Liver (tissue), 9 donors: ENCODE results near the gene ZBTB18. TPM values are rescaled to one million over a fixed set of nuclear protein-coding genes. Genes with fewer than 3 reads are reported as not detected.
A peak's percentile ranks its signal among the peaks of the same experiment; 100 is the strongest.

Experiments used
- DNase-seq: peaks from one replicate; pipeline ENCODE4 v3.0.0-alpha.2; 2017; ENCODE audit warnings: low spot score
- H3K27ac ChIP-seq, 2 donors: one replicate each; pipeline ENCODE4 v1.7.0; 2013; ENCODE audit warnings: inconsistent platforms in 2 of 2, low read length in 2 of 2, control low read depth in 1 of 2, low read depth in 1 of 2, mild to moderate bottlenecking in 1 of 2
- H3K27me3 ChIP-seq, 4 donors: one replicate each; pipeline versions ENCODE4 v1.6.1 to v1.7.0; 2013; ENCODE audit warnings: low read length in 3 of 4, inconsistent platforms in 1 of 4, mild to moderate bottlenecking in 1 of 4, moderate library complexity in 1 of 4; ENCODE audit not compliant: control insufficient read depth in 4 of 4, insufficient read depth in 4 of 4
- H3K36me3 ChIP-seq, 4 donors: one replicate each; pipeline versions ENCODE4 v1.6.1 to v1.7.0; 2013; ENCODE audit warnings: low read length in 3 of 4, mild to moderate bottlenecking in 3 of 4, low read depth in 1 of 4, moderate library complexity in 1 of 4; ENCODE audit not compliant: control insufficient read depth in 4 of 4, insufficient read depth in 3 of 4
- H3K4me1 ChIP-seq, 4 donors: one replicate each; pipeline versions ENCODE4 v1.6.1 to v1.7.0; 2013; ENCODE audit warnings: low read length in 3 of 4, mild to moderate bottlenecking in 3 of 4, moderate library complexity in 1 of 4; ENCODE audit not compliant: control insufficient read depth in 4 of 4, insufficient read depth in 4 of 4
- H3K4me3 ChIP-seq, 3 donors: one replicate each; pipeline versions ENCODE4 v1.6.1 to v1.7.0; 2013; ENCODE audit warnings: low read length in 3 of 3, control low read depth in 1 of 3, low read depth in 1 of 3, mild to moderate bottlenecking in 1 of 3
- H3K9ac ChIP-seq, 2 donors: one replicate each; pipeline ENCODE4 v1.7.0; 2013; ENCODE audit warnings: low read length in 2 of 2, mild to moderate bottlenecking in 2 of 2, moderate library complexity in 2 of 2, control low read depth in 1 of 2, low read depth in 1 of 2
- H3K9me3 ChIP-seq, 4 donors: one replicate each; pipeline versions ENCODE4 v1.6.1 to v1.7.0; 2013; ENCODE audit warnings: low read length in 3 of 4; ENCODE audit not compliant: control insufficient read depth in 4 of 4
- ATF3 ChIP-seq: IDR thresholded peaks from 2 replicates; pipeline ENCODE4 v1.6.1; 2016; ENCODE audit warnings: antibody characterized with exemption
- EGR1 ChIP-seq, 2 donors: IDR thresholded peaks; 2 replicates each; pipeline ENCODE4 v1.6.1; 2016 to 2018; ENCODE audit warnings: antibody characterized with exemption in 2 of 2, low read depth in 2 of 2
- FOXA1 ChIP-seq: IDR thresholded peaks from 2 replicates; pipeline ENCODE4 v1.6.1; 2016; ENCODE audit warnings: antibody characterized with exemption
- FOXA2 ChIP-seq: IDR thresholded peaks from 2 replicates; pipeline ENCODE4 v1.6.1; 2016; ENCODE audit warnings: antibody characterized with exemption
- GABPA ChIP-seq, 2 donors: IDR thresholded peaks in 1 of 2; conservative IDR thresholded peaks in 1 of 2; 2 replicates each; pipeline ENCODE4 v1.6.1; 2016; ENCODE audit warnings: antibody characterized with exemption in 2 of 2, mild to moderate bottlenecking in 1 of 2, moderate library complexity in 1 of 2
- HNF4A ChIP-seq, 2 donors: conservative IDR thresholded peaks; 2 replicates each; pipeline ENCODE4 v1.6.1; 2016; ENCODE audit warnings: antibody characterized with exemption in 2 of 2, mild to moderate bottlenecking in 2 of 2
- HNF4G ChIP-seq: IDR thresholded peaks from 2 replicates; pipeline ENCODE4 v1.6.1; 2016; ENCODE audit warnings: antibody characterized with exemption
- JUND ChIP-seq, 2 donors: IDR thresholded peaks; 2 replicates each; pipeline ENCODE4 v1.6.1; 2016; ENCODE audit warnings: antibody characterized with exemption in 2 of 2
- MAX ChIP-seq: IDR thresholded peaks from 2 replicates; pipeline ENCODE4 v1.6.1; 2016; ENCODE audit warnings: antibody characterized with exemption
- NR2F2 ChIP-seq: IDR thresholded peaks from 2 replicates; pipeline ENCODE4 v1.6.1; 2016; ENCODE audit warnings: antibody characterized with exemption
- RAD21 ChIP-seq, 2 donors: IDR thresholded peaks; 2 replicates each; pipeline ENCODE4 v1.6.1; 2016; ENCODE audit warnings: antibody characterized with exemption in 2 of 2, mild to moderate bottlenecking in 2 of 2
- REST ChIP-seq: IDR thresholded peaks from 2 replicates; pipeline ENCODE4 v1.6.1; 2016; ENCODE audit warnings: antibody characterized with exemption, mild to moderate bottlenecking
- RXRA ChIP-seq, 2 donors: IDR thresholded peaks; 2 replicates each; pipeline ENCODE4 v1.6.1; 2017 to 2018; ENCODE audit warnings: antibody characterized with exemption in 2 of 2, mild to moderate bottlenecking in 1 of 2
- SP1 ChIP-seq: IDR thresholded peaks from 2 replicates; pipeline ENCODE4 v1.6.1; 2018; ENCODE audit warnings: antibody characterized with exemption, mild to moderate bottlenecking
- TAF1 ChIP-seq: conservative IDR thresholded peaks from 2 replicates; pipeline ENCODE4 v1.6.1; 2016; ENCODE audit warnings: antibody characterized with exemption, mild to moderate bottlenecking
- YY1 ChIP-seq: IDR thresholded peaks from 2 replicates; pipeline ENCODE4 v1.6.1; 2016; ENCODE audit warnings: antibody characterized with exemption, mild to moderate bottlenecking
- WGBS: extraction: QIAGEN DNeasy Blood & Tissue Kit; methylation state at CpG from one replicate; pipeline ENCODE4 v1.1.7; 2013; 5-methylcytosine and 5-hydroxymethylcytosine counted together
- polyA plus RNA-seq, 2 donors: library from polyadenylated mRNA; stranded (reverse) in 1 of 2; unstranded in 1 of 2; fragments of 200-250 nt in 1 of 2; fragments of >200 nt in 1 of 2; fragmentation: Nextera tagmentation in 1 of 2; extraction: Ambion mirVana in 1 of 2; gene quantifications; one replicate each; pipeline versions ENCODE4 v1.2.1 to v1.2.3, GENCODE V29; 2013 to 2015
- total RNA-seq, 2 donors: library from RNA; depleted of rRNA; stranded (reverse); fragments of >200 nt; gene quantifications; one replicate each; pipeline ENCODE4 v1.2.3, GENCODE V29; 2014
- TF ChIP-seq, protein P1 (sequence below): IDR thresholded peaks from 2 replicates; pipeline ENCODE4 v1.6.1; 2016; ENCODE audit warnings: antibody characterized with exemption
- TF ChIP-seq, protein P2 (sequence below): fragments of 150-350 bp; IDR thresholded peaks from 2 replicates; pipeline ENCODE4 v1.5.1; 2017; ENCODE audit warnings: improper control_type of control experiment, low read depth, low read length; ENCODE audit not compliant: missing input control
- donor health status: healthy.
- donor health status: healthy.
- donor health status: healthy.
- donor health status: healthy.
- donor health status: healthy.

The ZBTB18 gene
- total and polyA plus RNA-seq, 4 donors = 1.2 to 18.3 (median 5.7) TPM

DNA sequence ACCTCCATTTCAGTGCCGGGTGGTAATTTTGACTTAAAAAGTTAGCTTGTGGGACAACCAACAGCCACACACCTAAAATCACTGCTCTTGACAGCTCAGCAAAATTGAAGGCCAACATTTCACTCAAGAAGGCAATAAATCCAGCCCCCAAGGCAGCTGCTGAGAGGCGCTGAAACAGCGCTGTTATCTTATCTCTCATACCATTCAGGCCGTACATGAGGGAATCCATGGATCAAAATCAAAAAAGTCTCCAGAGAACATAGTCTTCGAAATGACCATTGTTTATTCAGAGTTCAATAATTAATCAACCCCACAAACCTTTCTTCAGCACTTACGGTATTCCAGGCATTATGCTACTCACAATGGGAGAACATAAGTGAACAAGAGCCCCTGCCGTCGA, 38.5 kb downstream of the ZBTB18 start:
- WGBS = 28% methylated on average over 8 of the region's 8 CpGs
- Histone ChIP-seq H3K36me3 (no peaks in the 10 kb centered on the region), H3K27me3 (no peaks in the 10 kb centered on the region), H3K9ac (no peak overlapping the region), H3K27ac (peak overlapping the region; percentile 40 to 60), H3K4me3 (peak overlapping the region in 1 of 3 donors; percentile 5), H3K4me1 (peaks cover 10 to 49% (median 38%) of the 10 kb centered on the region in 4 donors), H3K9me3 (no peaks in the 10 kb centered on the region)
- peak in 1 of 2 donors; percentile 35 for TF ChIP-seq EGR1 (IDR thresholded peaks at IDR 0.05; ENCODE audit: low read depth in 2 of 2)
- TF ChIP-seq, protein P1, sequence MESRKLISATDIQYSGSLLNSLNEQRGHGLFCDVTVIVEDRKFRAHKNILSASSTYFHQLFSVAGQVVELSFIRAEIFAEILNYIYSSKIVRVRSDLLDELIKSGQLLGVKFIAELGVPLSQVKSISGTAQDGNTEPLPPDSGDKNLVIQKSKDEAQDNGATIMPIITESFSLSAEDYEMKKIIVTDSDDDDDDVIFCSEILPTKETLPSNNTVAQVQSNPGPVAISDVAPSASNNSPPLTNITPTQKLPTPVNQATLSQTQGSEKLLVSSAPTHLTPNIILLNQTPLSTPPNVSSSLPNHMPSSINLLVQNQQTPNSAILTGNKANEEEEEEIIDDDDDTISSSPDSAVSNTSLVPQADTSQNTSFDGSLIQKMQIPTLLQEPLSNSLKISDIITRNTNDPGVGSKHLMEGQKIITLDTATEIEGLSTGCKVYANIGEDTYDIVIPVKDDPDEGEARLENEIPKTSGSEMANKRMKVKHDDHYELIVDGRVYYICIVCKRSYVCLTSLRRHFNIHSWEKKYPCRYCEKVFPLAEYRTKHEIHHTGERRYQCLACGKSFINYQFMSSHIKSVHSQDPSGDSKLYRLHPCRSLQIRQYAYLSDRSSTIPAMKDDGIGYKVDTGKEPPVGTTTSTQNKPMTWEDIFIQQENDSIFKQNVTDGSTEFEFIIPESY = no peak
- peak; percentile 56 for TF ChIP-seq FOXA2
- TF ChIP-seq SP1 = no peak
- TF ChIP-seq HNF4G = peak; percentile 16
- peak; percentile 22 for TF ChIP-seq TAF1
- peak; percentile 44 for TF ChIP-seq MAX
- TF ChIP-seq RXRA (IDR thresholded peaks at IDR 0.05) = peak; percentile 41 to 78
- TF ChIP-seq REST = peak; percentile 34
- TF ChIP-seq HNF4A (conservative IDR thresholded peaks at IDR 0.05) = peak; percentile 32 to 67
- TF ChIP-seq YY1 = peak; percentile 81
- peak; percentile 45 for TF ChIP-seq FOXA1
- peak in 1 of 2 donors; percentile 53 for TF ChIP-seq JUND (IDR thresholded peaks at IDR 0.05)
- peak in 1 of 2 donors; percentile 43 for TF ChIP-seq RAD21 (IDR thresholded peaks at IDR 0.05)
- TF ChIP-seq ATF3 = no peak
- TF ChIP-seq NR2F2 = no peak
- no peak for TF ChIP-seq GABPA (IDR thresholded peaks at IDR 0.05 in 1 of 2, conservative IDR thresholded peaks at IDR 0.05 in 1 of 2)
- TF ChIP-seq, protein P2, sequence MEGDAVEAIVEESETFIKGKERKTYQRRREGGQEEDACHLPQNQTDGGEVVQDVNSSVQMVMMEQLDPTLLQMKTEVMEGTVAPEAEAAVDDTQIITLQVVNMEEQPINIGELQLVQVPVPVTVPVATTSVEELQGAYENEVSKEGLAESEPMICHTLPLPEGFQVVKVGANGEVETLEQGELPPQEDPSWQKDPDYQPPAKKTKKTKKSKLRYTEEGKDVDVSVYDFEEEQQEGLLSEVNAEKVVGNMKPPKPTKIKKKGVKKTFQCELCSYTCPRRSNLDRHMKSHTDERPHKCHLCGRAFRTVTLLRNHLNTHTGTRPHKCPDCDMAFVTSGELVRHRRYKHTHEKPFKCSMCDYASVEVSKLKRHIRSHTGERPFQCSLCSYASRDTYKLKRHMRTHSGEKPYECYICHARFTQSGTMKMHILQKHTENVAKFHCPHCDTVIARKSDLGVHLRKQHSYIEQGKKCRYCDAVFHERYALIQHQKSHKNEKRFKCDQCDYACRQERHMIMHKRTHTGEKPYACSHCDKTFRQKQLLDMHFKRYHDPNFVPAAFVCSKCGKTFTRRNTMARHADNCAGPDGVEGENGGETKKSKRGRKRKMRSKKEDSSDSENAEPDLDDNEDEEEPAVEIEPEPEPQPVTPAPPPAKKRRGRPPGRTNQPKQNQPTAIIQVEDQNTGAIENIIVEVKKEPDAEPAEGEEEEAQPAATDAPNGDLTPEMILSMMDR = no peak
- no peak for DNase-seq
